Activated T-cell treated with anti-CD3 and anti-CD28 coated beads, Interleukin-2, amount 50 U/mL, for 72 hours (primary cell): Measurements from ENCODE around the gene NEK5. TPM values are rescaled to one million over a fixed set of nuclear protein-coding genes. Genes with fewer than 3 reads are reported as not detected.

ENCODE experiments used
- ATAC-seq, 2 donors: fragments of 150-1000 bp; cut with Tn5 transposase; replicated peaks in 1 of 2; 2 replicates each; pipeline ENCODE4 v1.10.0; 2021; ENCODE audit warnings: moderate library complexity in 2 of 2, mild to moderate bottlenecking in 1 of 2
- DNase-seq, 2 donors: peaks; one replicate each; pipeline ENCODE4 v3.0.0; 2021 to 2022; ENCODE audit warnings: mixed read lengths in 1 of 2
- H3K27ac Mint-ChIP-seq: one replicate; pipeline ENCODE4 v1.8.0; 2022; ENCODE audit warnings: mild to moderate bottlenecking, moderate library complexity, mixed read lengths
- H3K27me3 Mint-ChIP-seq: one replicate; pipeline ENCODE4 v1.8.0; 2022; ENCODE audit warnings: low read depth, mixed read lengths
- H3K36me3 Mint-ChIP-seq, 2 donors: one replicate each; pipeline ENCODE4 v1.8.0; 2022; ENCODE audit warnings: mixed read lengths in 2 of 2, mild to moderate bottlenecking in 1 of 2; ENCODE audit not compliant: insufficient read depth in 2 of 2
- H3K4me1 Mint-ChIP-seq: one replicate; pipeline ENCODE4 v1.8.0; 2022; ENCODE audit warnings: low read depth, mixed read lengths
- H3K4me3 Mint-ChIP-seq, 2 donors: one replicate each; pipeline ENCODE4 v1.8.0; 2022; ENCODE audit warnings: mild to moderate bottlenecking in 2 of 2, mixed read lengths in 2 of 2, moderate library complexity in 2 of 2
- H3K9me3 Mint-ChIP-seq, 2 donors: one replicate each; pipeline ENCODE4 v1.8.0; 2022; ENCODE audit warnings: mixed read lengths in 2 of 2
- total RNA-seq, 2 donors: library from RNA; stranded (reverse); gene quantifications; one replicate each; pipeline ENCODE4 v1.2.3, GENCODE V29; 2022

Gene NEK5
- total RNA-seq, 2 donors from 2014 or later: 0.12 to 0.16 TPM

DNA sequence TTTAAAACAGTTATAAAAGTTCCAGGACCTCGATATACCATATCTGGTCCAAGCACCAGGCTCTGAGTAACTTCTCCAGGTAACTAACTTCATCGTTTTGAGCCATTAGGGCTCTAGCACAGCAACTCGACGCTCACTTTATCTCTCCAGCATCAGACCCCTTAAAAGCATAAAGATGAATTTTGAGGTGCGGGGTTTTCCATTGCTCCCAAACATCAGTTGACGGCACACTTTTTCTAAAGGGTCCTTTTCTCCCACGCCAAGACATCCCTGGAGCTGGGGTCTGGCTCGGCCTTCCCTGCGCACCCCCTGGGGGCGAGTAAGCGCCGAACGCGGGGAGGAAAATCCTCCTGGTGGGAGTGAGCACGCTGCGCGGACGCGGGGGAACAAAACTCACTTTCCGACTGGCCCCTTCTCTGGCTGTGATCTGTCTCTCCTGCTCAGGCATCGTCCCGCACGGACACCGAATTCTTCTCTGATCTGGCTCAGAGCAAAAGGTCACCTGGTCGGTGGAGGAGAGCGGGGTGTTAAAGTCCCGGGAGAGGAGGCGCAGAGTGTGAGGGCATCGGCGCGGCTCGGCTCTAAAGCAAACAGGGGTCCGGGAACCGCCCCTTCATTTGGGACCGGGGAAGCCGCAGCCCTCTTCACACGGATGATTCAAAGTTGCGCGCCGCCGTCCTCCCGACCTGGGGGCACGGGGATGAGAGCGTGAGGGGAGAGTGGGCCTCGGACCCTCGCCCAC lies 117.8 kb downstream of the NEK5 start, which contains the start of gene ATP7B:
ATP7B (minus strand) TSS at position 561 of the 742 bp plus-strand sequence; CDS start at position 448, 113 bp downstream.
- Mint-ChIP-seq H3K27me3 (peaks cover 22% of the 10 kb centered on the region), H3K36me3 (peaks cover 5 to 7% of the 10 kb centered on the region in 2 donors), H3K9me3 (no peaks in the 10 kb centered on the region), H3K4me1 (peaks cover 16% of the 10 kb centered on the region), H3K27ac (peak within 1 kb of the TSS; percentile 97), H3K4me3 (peak within 1 kb of the TSS; percentile 93 to 99)
- peak; percentile 40 to 43 for DNase-seq
- peak; percentile 12 to 18 for ATAC-seq

DNA sequence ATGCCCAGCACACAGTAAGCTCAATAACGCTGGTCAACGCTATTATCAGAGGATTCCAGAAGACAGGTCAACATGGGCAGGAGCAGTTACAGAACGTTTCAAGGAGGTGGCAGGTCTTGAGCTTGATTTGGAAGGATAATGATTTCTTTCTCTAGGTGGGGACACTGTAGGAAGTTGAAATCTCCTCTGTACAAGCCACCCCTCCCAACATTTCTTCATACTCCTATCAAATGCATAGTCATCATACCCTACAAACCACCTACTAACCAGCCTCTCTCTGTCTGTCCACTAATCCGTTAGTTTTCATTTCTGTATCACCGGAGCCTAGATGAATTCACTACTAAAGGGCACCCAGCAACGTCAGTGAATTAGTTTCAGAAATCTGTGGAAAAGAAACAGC lies 118.9 kb downstream of the NEK5 start:
- DNase-seq (no peak), ATAC-seq (no peak)
- H3K27me3 Mint-ChIP-seq: peaks cover 22% of the 10 kb centered on the region
- peaks cover 0 to 2% of the 10 kb centered on the region in 2 donors for H3K36me3 Mint-ChIP-seq
- H3K27ac Mint-ChIP-seq: no peak overlapping the region
- peak overlapping the region in 1 of 2 donors; percentile 46 for H3K4me3 Mint-ChIP-seq
- H3K9me3 Mint-ChIP-seq: no peaks in the 10 kb centered on the region
- peaks cover 16% of the 10 kb centered on the region for H3K4me1 Mint-ChIP-seq

DNA sequence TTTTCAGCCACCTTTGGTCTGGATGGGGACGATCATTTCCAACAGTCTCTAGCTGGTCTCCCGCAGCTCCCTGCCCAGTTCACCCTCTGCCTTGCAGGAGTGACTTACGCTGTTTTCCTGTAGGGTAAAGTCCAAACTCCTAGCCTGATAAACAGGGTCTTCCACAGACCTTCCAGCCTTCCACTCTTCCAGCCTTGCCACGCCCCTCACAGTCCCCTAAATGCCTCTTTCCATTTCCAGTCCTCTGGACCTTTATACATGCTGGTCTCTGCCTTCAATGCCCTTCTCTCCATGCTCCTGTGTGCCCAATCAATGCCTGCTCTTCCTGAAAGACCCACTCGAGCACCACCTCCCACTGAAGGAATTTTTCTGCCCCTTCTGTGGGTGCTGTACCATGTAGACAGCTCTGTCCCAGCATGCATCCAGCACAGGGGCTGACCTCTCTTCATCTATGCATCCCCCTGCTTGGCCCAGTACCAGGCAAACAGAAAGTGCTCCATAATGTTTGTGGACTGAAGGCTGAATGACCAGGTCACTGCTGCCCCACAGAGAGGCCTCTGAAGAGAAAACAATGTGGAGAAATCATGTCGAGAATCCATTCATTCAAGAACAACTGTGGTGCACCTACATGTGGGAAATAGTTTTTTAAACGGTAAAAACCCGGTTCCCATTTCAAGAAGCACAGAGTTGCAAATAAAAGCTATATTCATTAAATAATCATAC lies 122.2 kb downstream of the NEK5 start:
- Mint-ChIP-seq H3K36me3 (no peaks in the 10 kb centered on the region), H3K9me3 (no peaks in the 10 kb centered on the region), H3K27me3 (peaks cover 22% of the 10 kb centered on the region), H3K4me1 (peaks cover 8% of the 10 kb centered on the region), H3K4me3 (no peak overlapping the region), H3K27ac (no peak overlapping the region)
- ATAC-seq (no peak), DNase-seq (no peak)

DNA sequence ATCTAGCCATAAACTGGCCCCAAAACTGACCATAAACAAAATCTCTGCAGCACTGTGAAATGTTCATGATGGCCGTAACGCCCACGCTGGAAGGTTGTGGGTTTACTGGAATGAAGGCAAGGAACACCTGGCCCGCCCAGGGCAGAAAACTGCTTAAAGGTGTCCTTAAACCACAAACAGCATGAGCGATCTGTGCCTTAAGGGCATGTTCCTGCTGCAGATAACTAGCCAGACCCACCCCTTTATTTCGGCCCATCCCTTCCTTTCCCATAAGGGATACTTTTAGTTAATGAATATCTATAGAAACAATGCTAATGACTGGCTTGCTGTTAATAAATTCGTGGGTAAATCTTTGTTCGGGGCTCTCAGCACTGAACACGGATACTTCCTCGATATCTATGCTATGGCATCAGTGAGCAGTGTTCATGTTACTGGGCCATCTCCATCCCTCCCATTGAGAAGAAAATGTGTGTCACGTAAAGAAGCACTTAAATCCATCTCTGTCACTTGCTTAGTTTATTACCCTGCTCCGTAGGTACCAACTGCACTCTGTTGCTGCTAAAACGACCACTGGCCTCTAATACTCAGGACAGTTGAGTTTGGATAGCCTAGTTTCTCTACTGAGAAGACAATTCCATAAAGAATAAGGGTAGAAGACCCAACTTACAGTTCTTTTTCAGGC lies 122.9 kb downstream of the NEK5 start:
- Mint-ChIP-seq H3K9me3 (no peaks in the 10 kb centered on the region), H3K36me3 (no peaks in the 10 kb centered on the region), H3K27me3 (peaks cover 18% of the 10 kb centered on the region), H3K27ac (no peak overlapping the region), H3K4me1 (peaks cover 9% of the 10 kb centered on the region), H3K4me3 (no peak overlapping the region)
- ATAC-seq: no peak
- no peak for DNase-seq

DNA sequence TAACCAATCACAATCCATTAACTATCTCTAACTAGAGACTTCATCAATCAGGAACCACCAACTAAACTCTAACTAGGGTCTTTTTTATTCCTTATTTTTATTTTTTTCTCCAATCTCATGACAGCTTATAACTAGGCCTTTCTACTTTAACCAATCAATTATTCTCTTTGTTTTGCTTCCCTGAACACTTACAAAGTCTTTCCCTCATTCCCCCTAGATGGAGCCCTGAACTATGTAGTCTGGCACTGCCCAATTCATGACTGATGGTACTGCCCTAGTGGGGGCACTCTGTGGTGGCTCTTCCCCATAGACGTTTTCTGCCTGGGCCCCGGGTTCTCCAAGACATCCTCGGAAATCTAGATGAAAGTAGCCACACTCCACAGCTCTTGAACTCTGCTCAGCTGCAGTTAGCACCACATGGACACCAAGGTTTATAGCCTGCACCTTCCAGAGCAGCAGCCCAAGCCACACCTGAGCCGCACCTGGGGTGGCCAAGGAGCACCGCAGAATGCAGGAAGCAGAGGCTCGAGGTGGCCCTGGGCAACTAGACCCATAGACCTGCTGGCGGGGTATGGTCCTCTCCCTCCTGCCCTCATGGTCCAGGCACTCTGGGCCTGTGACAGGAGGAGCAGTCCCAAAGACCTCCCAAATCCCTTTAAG lies 124.2 kb downstream of the NEK5 start:
- Mint-ChIP-seq H3K27ac (no peak overlapping the region), H3K4me3 (no peak overlapping the region), H3K27me3 (peaks cover 11% of the 10 kb centered on the region), H3K9me3 (no peaks in the 10 kb centered on the region), H3K36me3 (no peaks in the 10 kb centered on the region), H3K4me1 (peaks cover 5% of the 10 kb centered on the region)
- no peak for DNase-seq
- peak in 1 of 2 donors; percentile 34 for ATAC-seq

DNA sequence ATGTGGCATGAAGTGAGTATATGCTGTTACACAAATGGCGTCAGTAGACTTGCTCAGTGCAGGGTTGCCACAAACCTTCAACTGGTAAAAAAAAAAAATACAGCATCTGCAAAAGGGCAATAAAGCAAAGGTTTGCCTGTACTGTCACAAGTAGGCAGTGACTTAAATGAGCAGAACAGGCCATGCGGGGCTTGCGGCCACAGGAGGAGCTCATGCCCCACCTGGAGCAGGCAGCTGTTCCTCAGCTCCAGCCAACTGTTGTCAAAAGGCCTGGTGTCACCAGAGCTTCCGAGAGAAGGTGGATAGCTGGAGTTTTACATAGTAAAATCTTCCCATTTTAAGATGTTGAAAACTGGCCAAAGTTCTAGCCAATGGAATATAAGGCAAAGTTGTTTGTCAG lies 125.3 kb downstream of the NEK5 start:
- no peak overlapping the region for H3K4me3 Mint-ChIP-seq
- ATAC-seq: no peak
- no peak overlapping the region for H3K27ac Mint-ChIP-seq
- DNase-seq: no peak
- no peaks in the 10 kb centered on the region for H3K36me3 Mint-ChIP-seq
- H3K27me3 Mint-ChIP-seq: peaks cover 7% of the 10 kb centered on the region
- H3K4me1 Mint-ChIP-seq: peaks cover 5% of the 10 kb centered on the region
- H3K9me3 Mint-ChIP-seq: no peaks in the 10 kb centered on the region

DNA sequence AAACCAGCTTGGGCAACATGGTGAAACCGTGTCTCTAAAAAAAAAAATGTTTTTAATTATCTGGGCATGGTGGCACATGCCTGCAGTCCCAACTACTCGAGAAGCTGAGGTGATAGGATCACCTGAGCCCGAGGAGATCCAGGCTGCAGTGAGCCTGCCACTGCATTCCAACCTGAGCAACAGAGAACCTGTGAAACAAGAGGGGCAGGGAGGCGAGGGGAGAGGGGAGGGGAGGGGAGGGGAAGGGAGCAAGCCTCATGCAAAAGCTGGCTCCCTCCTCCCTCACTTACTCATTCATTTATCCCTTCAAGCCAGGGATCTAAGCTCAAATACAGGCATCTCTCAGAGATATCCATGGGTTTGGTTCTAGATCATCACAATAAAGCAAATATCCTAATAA lies 126.5 kb downstream of the NEK5 start:
- no peak overlapping the region for H3K4me3 Mint-ChIP-seq
- DNase-seq (no peak), ATAC-seq (no peak)
- H3K9me3 Mint-ChIP-seq: no peaks in the 10 kb centered on the region
- no peaks in the 10 kb centered on the region for H3K36me3 Mint-ChIP-seq
- H3K4me1 Mint-ChIP-seq: peaks cover 5% of the 10 kb centered on the region
- peaks cover 7% of the 10 kb centered on the region for H3K27me3 Mint-ChIP-seq
- H3K27ac Mint-ChIP-seq: no peak overlapping the region

DNA sequence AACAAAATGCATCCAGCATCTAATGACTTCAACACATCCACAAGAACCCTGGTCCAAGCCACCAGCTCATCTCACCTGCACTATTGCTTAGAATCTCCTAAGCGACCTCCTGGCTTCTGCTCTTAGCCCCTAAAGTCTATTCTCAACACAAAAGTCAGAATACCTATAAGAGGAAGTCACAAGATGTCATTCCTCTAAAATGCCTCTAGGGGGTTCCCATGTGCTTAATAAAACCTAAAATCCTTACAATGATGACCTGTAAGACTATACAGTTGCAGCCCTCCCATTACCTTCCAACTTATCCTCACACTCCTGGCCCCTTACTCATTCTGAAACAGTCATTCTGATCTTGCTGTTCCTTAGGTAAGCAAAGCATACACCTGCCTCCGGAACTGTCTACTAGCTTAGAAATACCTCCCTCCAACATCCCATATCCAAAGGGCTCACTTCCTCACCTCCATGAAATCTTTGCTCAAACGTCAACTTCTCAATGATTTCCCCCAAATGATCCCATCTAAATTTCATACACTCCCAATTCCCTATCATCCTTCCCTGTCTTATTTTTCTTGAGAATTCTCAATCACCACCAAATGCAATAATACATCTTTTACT lies 127.6 kb downstream of the NEK5 start:
- ATAC-seq (peak; percentile 53 to 75), DNase-seq (peak in 1 of 2 donors; percentile 6)
- H3K27ac Mint-ChIP-seq: no peak overlapping the region
- peaks cover 7% of the 10 kb centered on the region for H3K27me3 Mint-ChIP-seq
- H3K4me1 Mint-ChIP-seq: peaks cover 5% of the 10 kb centered on the region
- no peak overlapping the region for H3K4me3 Mint-ChIP-seq
- no peaks in the 10 kb centered on the region for H3K9me3 Mint-ChIP-seq
- H3K36me3 Mint-ChIP-seq: no peaks in the 10 kb centered on the region

DNA sequence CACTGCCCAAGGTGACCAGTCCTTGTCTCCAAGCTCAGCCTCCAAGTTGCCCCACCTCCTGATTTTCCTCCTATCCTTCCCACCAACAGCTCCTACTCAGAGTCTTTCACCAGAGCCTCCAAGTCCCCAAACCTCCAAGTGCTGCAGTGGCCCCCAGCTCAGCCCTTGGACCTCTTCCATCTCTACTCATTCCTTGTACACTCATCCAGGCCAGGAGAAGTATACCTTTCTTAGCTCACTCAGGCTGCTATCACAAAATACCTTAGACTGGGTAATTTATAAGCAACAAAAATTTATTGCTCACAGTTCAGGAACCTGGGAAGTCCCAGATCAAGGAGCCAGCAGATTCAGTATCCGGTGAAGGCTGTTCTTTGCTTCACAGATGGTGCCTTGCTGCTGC lies 129.0 kb downstream of the NEK5 start:
- no peak for DNase-seq
- no peak overlapping the region for H3K27ac Mint-ChIP-seq
- no peaks in the 10 kb centered on the region for H3K36me3 Mint-ChIP-seq
- H3K4me1 Mint-ChIP-seq: peaks cover 5% of the 10 kb centered on the region
- no peaks in the 10 kb centered on the region for H3K9me3 Mint-ChIP-seq
- H3K27me3 Mint-ChIP-seq: peaks cover 16% of the 10 kb centered on the region
- no peak overlapping the region for H3K4me3 Mint-ChIP-seq
- no peak for ATAC-seq

DNA sequence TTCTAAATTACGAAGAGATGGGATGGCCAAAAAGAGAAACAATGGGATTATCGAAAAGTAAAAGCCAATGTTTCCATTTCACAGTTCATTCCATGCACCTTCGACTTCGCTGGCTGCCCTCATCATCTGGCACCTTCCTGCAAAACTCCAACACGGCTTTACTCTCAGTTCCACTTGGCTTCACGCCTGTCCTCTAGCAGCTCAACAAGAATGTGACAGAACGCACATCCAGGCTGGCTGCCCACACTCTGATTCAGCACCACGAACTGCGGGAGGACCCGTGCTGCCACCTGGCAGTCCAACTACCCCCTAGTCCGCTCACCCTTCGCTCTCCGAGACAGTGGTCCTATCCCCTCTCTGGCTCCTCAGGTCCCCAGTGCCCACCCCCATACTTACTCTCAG lies 129.4 kb downstream of the NEK5 start:
- no peak overlapping the region for H3K4me3 Mint-ChIP-seq
- ATAC-seq (no peak), DNase-seq (no peak)
- H3K9me3 Mint-ChIP-seq: no peaks in the 10 kb centered on the region
- H3K36me3 Mint-ChIP-seq: no peaks in the 10 kb centered on the region
- peaks cover 16% of the 10 kb centered on the region for H3K27me3 Mint-ChIP-seq
- H3K27ac Mint-ChIP-seq: no peak overlapping the region
- H3K4me1 Mint-ChIP-seq: peaks cover 5% of the 10 kb centered on the region

DNA sequence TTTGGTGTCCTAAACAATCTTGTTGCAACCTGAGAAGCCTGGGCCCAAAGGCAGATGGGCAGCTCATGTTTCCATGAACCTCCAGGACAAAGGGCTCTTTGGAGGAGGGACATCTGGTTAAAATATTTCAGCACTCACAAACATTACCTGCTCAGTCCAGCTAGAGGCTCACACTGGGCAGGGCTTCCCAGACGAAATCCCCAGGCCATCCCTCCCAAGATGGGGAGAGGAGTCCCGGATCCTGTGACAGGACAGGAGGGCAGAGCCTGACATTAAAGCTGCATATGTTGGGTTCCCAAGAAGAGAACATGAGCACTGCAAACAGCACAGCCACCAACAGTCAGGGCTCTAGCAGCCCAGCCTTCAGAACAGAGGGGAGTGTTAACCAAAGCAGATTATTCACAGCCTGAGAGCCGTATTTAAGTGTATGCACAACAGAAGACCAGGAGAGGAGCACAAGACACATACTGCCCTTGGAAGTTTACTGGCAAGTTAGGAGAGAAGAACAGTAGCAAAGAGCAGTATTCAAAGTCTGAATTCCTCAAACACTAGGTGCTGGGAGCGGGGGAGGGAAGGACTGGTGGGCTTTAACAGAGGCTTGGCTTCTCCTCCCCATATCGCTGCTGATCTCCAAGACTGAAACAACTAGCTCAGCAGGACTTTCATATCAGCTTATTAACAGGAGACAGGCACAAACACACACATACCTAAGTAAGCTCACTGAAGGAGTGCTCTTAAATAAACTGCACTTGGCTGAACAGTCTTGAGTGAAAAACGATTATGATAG lies 130.0 kb downstream of the NEK5 start:
- H3K4me1 Mint-ChIP-seq: peaks cover 5% of the 10 kb centered on the region
- no peak for ATAC-seq
- no peak for DNase-seq
- peaks cover 16% of the 10 kb centered on the region for H3K27me3 Mint-ChIP-seq
- no peaks in the 10 kb centered on the region for H3K9me3 Mint-ChIP-seq
- H3K36me3 Mint-ChIP-seq: no peaks in the 10 kb centered on the region
- H3K4me3 Mint-ChIP-seq: no peak overlapping the region
- H3K27ac Mint-ChIP-seq: no peak overlapping the region
